Caco-2 (cell line): ENCODE measurements around the gene TSPAN5. TPM values are rescaled to one million over a fixed set of nuclear protein-coding genes. Genes with fewer than 3 reads are reported as not detected.

Experiments
- BruUV-seq: library from RNA; stranded (reverse); fragments of 400-500 nt; replicated peaks from 2 replicates; lab custom pipeline; 2021; lab: Mats Ljungman, UMichigan
- CTCF ChIA-PET: fragments of 300-600 bp; sonication (Branson Sonifier 250); formaldehyde crosslinking; loops from one replicate; lab custom pipeline; 2022; ENCODE audit warnings: antibody characterized with exemption; lab: Charles Lee
- POLR2A ChIA-PET: fragments of 300-600 bp; sonication (Branson Sonifier 250); formaldehyde crosslinking; loops from one replicate; lab custom pipeline; 2022; ENCODE audit warnings: antibody characterized with exemption; lab: Charles Lee
- DNase-seq, 2 experiments: peaks; one replicate each; pipeline versions ENCODE4 v3.0.0 to v3.0.0-alpha.2; 2020 to 2022
- H3K27me3 ChIP-seq: replicated peaks from 2 replicates; pipeline ENCODE4 v1.6.0; 2011; ENCODE audit warnings: low read length; ENCODE audit not compliant: control insufficient read depth, insufficient read depth
- H3K36me3 ChIP-seq: 2 replicates; pipeline ENCODE4 v1.5.1; 2011; ENCODE audit warnings: low read length; ENCODE audit not compliant: control insufficient read depth, insufficient read depth
- H3K4me1 ChIP-seq: fragments of 250-450 bp; sonication (Bioruptor Pico); 2 replicates; pipeline ENCODE4 v1.5.1; 2020; ENCODE audit warnings: mild to moderate bottlenecking
- H3K4me3 ChIP-seq: 2 replicates; pipeline ENCODE4 v1.5.1; 2011; ENCODE audit warnings: low read depth, mild to moderate bottlenecking, control low read depth, low read length
- H3K9me3 ChIP-seq: fragments of 250-450 bp; sonication (Bioruptor Pico); 2 replicates; pipeline ENCODE4 v1.5.1; 2020; ENCODE audit warnings: mild to moderate bottlenecking, moderate library complexity
- H3K27ac Mint-ChIP-seq: one replicate; pipeline ENCODE4 v1.8.0; 2022; ENCODE audit warnings: mixed read lengths; ENCODE audit not compliant: unreplicated experiment
- H3K27me3 Mint-ChIP-seq: one replicate; pipeline ENCODE4 v1.8.0; 2022; ENCODE audit warnings: mixed read lengths; ENCODE audit not compliant: insufficient read depth, unreplicated experiment
- H3K36me3 Mint-ChIP-seq: one replicate; pipeline ENCODE4 v1.8.0; 2022; ENCODE audit warnings: mild to moderate bottlenecking, mixed read lengths; ENCODE audit not compliant: insufficient read depth, unreplicated experiment
- H3K4me1 Mint-ChIP-seq: one replicate; pipeline ENCODE4 v1.8.0; 2022; ENCODE audit warnings: low read depth, mixed read lengths; ENCODE audit not compliant: unreplicated experiment
- H3K4me3 Mint-ChIP-seq: one replicate; pipeline ENCODE4 v1.8.0; 2022; ENCODE audit warnings: mild to moderate bottlenecking, moderate library complexity, mixed read lengths; ENCODE audit not compliant: unreplicated experiment
- H3K9me3 Mint-ChIP-seq: one replicate; pipeline ENCODE4 v1.8.0; 2022; ENCODE audit warnings: mixed read lengths; ENCODE audit not compliant: unreplicated experiment
- intact Hi-C: fragments of 100-400 bp; cut with micrococcal nuclease; formaldehyde crosslinking; loops from one replicate; pipeline ENCODE4 v1.10.0; 2022; ENCODE audit not compliant: unreplicated experiment
- total RNA-seq: library from RNA; stranded (reverse); gene quantifications from 2 replicates; pipeline ENCODE4 v1.2.3, GENCODE V29; 2022
- TF ChIP-seq, protein P1 (sequence below), 2 experiments: fragments of 200-600 bp in 1 of 2; IDR thresholded peaks; 1 replicate in 1 of 2; 2 replicates in 1 of 2; pipeline versions ENCODE4 v1.5.1 to v1.8.0; 2011 to 2022; ENCODE audit warnings: antibody characterized with exemption in 1 of 2, control low read depth in 1 of 2, inconsistent platforms in 1 of 2, low read depth in 1 of 2, low read length in 1 of 2, mild to moderate bottlenecking in 1 of 2, moderate library complexity in 1 of 2; ENCODE audit not compliant: insufficient read depth in 1 of 2, severe bottlenecking in 1 of 2, unreplicated experiment in 1 of 2

Gene TSPAN5
- total RNA-seq, 1 experiment from 2014 or later: 24.1 TPM

GRCh38 chr4:98570151-98570797 lies 88.1 kb downstream of the TSPAN5 start:
- H3K4me3 ChIP-seq: no peak overlapping the region
- no peaks in the 10 kb centered on the region; the same call in 1 of the 2 replicates for H3K36me3 ChIP-seq
- Mint-ChIP-seq H3K4me1 (peaks cover 14% of the 10 kb centered on the region), H3K27me3 (no peaks in the 10 kb centered on the region), H3K9me3 (no peaks in the 10 kb centered on the region), H3K27ac (no peak overlapping the region), H3K4me3 (no peak overlapping the region), H3K36me3 (peaks cover 6% of the 10 kb centered on the region)
- no peaks in the 10 kb centered on the region for H3K9me3 ChIP-seq
- no peaks in the 10 kb centered on the region for H3K27me3 ChIP-seq
- ChIA-PET POLR2A (no interaction called here), CTCF (no interaction called here)
- BruUV-seq: no TSS peak
- intact Hi-C loops: no loop called here
- DNase-seq: no peak
- no peaks in the 10 kb centered on the region for H3K4me1 ChIP-seq
- TF ChIP-seq, protein P1, sequence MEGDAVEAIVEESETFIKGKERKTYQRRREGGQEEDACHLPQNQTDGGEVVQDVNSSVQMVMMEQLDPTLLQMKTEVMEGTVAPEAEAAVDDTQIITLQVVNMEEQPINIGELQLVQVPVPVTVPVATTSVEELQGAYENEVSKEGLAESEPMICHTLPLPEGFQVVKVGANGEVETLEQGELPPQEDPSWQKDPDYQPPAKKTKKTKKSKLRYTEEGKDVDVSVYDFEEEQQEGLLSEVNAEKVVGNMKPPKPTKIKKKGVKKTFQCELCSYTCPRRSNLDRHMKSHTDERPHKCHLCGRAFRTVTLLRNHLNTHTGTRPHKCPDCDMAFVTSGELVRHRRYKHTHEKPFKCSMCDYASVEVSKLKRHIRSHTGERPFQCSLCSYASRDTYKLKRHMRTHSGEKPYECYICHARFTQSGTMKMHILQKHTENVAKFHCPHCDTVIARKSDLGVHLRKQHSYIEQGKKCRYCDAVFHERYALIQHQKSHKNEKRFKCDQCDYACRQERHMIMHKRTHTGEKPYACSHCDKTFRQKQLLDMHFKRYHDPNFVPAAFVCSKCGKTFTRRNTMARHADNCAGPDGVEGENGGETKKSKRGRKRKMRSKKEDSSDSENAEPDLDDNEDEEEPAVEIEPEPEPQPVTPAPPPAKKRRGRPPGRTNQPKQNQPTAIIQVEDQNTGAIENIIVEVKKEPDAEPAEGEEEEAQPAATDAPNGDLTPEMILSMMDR (IDR thresholded peaks at IDR 0.05; ENCODE audit: insufficient read depth in 1 of 2, low read depth in 1 of 2, low read length in 1 of 2, severe bottlenecking in 1 of 2, unreplicated experiment in 1 of 2): no peak

GRCh38 chr4:98568941-98569663 lies 89.3 kb downstream of the TSPAN5 start:
- Mint-ChIP-seq H3K9me3 (no peaks in the 10 kb centered on the region), H3K27ac (no peak overlapping the region), H3K27me3 (no peaks in the 10 kb centered on the region), H3K36me3 (peaks cover 6% of the 10 kb centered on the region), H3K4me3 (no peak overlapping the region), H3K4me1 (peaks cover 10% of the 10 kb centered on the region)
- H3K36me3 ChIP-seq: no peaks in the 10 kb centered on the region; the same call in 1 of the 2 replicates
- no peaks in the 10 kb centered on the region for H3K9me3 ChIP-seq
- CTCF ChIA-PET: no interaction called here
- H3K27me3 ChIP-seq: no peaks in the 10 kb centered on the region
- H3K4me1 ChIP-seq: no peaks in the 10 kb centered on the region
- DNase-seq: no peak
- intact Hi-C loops: no loop called here
- no TSS peak for BruUV-seq
- TF ChIP-seq, protein P1 (IDR thresholded peaks at IDR 0.05; ENCODE audit: insufficient read depth in 1 of 2, low read depth in 1 of 2, low read length in 1 of 2, severe bottlenecking in 1 of 2, unreplicated experiment in 1 of 2): no peak
- POLR2A ChIA-PET: no interaction called here
- H3K4me3 ChIP-seq: no peak overlapping the region

DNA sequence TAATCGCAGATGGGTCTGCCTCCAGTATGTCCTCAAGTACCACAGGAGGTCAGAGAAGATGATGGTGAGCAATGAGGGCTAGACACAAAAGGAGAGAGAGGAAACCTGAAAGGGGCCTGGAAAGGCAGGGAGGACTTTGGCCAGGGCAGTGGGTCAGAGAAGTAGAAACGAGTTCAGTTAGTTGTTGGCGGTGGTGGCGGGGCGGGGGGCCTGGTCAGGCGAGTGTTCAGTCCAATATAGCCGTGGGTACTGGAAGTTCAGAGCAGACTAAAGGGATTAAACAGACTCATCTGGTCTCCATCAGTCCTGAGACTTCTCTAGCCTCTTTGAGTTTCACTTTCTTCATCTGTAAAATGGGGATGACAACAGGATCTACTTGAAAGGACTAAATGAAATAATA lies 90.8 kb downstream of the TSPAN5 start:
- H3K36me3 Mint-ChIP-seq: peaks cover 6% of the 10 kb centered on the region
- TF ChIP-seq, protein P1 (IDR thresholded peaks at IDR 0.05; ENCODE audit: insufficient read depth in 1 of 2, low read depth in 1 of 2, low read length in 1 of 2, severe bottlenecking in 1 of 2, unreplicated experiment in 1 of 2): no peak
- H3K4me1 Mint-ChIP-seq: peaks cover 3% of the 10 kb centered on the region
- Histone ChIP-seq H3K4me3 (no peak overlapping the region), H3K4me1 (no peaks in the 10 kb centered on the region), H3K36me3 (no peaks in the 10 kb centered on the region; the same call in 1 of the 2 replicates), H3K9me3 (no peaks in the 10 kb centered on the region), H3K27me3 (no peaks in the 10 kb centered on the region)
- H3K4me3 Mint-ChIP-seq: no peak overlapping the region
- CTCF ChIA-PET: no interaction called here
- BruUV-seq: no TSS peak
- no peaks in the 10 kb centered on the region for H3K9me3 Mint-ChIP-seq
- H3K27me3 Mint-ChIP-seq: no peaks in the 10 kb centered on the region
- POLR2A ChIA-PET: no interaction called here
- intact Hi-C loops: no loop called here
- H3K27ac Mint-ChIP-seq: no peak overlapping the region
- DNase-seq: no peak
